ENCODE results near the gene TIMM22.

DNA sequence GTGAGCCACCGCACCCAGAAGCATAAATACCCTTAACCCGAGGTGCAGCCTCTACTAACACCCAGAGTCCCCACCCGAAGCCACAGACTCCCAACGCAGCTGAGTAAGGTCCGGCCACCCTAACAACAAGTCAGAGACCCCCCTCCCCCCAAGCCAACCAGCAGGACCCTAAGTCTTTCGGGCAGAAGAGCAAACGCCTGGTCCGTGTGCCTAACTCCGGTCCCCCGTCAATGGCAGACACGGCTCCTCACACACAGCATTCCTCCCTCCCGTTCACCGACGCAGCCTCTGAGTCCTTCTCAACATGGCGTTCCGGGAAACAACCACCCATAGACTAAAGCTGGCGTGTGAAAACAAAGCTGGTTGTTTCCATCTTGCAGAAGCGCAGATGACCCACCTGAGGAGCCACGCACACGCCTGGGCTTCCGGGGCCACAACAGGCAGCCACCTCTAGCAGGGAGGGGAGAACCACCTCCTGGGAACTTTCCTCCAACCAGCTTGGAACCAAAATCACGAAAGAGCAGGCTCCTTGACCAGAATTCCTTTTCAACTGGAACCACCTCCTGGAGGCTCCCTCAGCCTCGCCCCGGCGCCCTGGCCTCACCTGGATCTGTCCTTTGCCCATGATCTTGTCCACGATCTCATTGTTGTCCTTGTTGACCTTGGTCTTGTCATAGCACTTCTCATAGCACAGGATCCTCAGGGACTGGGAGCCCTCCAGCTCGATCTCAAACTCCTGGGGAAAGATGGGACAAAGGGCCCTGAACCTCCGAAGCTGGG, 52.7 kb downstream of the TIMM22 start:
- no peak for TF ChIP-seq RAD21 (IDR thresholded peaks at IDR 0.05; ENCODE audit: low read length)
- TF ChIP-seq POLR2A (IDR thresholded peaks at IDR 0.05; ENCODE audit: low read depth, low read length): no peak
- TF ChIP-seq, protein P1, sequence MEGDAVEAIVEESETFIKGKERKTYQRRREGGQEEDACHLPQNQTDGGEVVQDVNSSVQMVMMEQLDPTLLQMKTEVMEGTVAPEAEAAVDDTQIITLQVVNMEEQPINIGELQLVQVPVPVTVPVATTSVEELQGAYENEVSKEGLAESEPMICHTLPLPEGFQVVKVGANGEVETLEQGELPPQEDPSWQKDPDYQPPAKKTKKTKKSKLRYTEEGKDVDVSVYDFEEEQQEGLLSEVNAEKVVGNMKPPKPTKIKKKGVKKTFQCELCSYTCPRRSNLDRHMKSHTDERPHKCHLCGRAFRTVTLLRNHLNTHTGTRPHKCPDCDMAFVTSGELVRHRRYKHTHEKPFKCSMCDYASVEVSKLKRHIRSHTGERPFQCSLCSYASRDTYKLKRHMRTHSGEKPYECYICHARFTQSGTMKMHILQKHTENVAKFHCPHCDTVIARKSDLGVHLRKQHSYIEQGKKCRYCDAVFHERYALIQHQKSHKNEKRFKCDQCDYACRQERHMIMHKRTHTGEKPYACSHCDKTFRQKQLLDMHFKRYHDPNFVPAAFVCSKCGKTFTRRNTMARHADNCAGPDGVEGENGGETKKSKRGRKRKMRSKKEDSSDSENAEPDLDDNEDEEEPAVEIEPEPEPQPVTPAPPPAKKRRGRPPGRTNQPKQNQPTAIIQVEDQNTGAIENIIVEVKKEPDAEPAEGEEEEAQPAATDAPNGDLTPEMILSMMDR (conservative IDR thresholded peaks at IDR 0.05; ENCODE audit: low read depth, low read length): no peak
- TF ChIP-seq CEBPB (IDR thresholded peaks at IDR 0.05; ENCODE audit: low read depth, low read length): no peak
- no peak for TF ChIP-seq MAFK (IDR thresholded peaks at IDR 0.05; ENCODE audit: low read depth, low read length)
- TF ChIP-seq MXI1 (IDR thresholded peaks at IDR 0.05; ENCODE audit: borderline replicate concordance, low read depth, low read length): no peak
- no peak for TF ChIP-seq FOS (IDR thresholded peaks at IDR 0.05; ENCODE audit: low read depth, low read length)
- no peak for TF ChIP-seq NFE2L2 (IDR thresholded peaks at IDR 0.05; ENCODE audit: low read depth, low read length)
- TF ChIP-seq, protein P2, sequence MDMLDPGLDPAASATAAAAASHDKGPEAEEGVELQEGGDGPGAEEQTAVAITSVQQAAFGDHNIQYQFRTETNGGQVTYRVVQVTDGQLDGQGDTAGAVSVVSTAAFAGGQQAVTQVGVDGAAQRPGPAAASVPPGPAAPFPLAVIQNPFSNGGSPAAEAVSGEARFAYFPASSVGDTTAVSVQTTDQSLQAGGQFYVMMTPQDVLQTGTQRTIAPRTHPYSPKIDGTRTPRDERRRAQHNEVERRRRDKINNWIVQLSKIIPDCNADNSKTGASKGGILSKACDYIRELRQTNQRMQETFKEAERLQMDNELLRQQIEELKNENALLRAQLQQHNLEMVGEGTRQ (IDR thresholded peaks at IDR 0.05; ENCODE audit: low read depth, low read length): no peak
- TF ChIP-seq, protein P3, sequence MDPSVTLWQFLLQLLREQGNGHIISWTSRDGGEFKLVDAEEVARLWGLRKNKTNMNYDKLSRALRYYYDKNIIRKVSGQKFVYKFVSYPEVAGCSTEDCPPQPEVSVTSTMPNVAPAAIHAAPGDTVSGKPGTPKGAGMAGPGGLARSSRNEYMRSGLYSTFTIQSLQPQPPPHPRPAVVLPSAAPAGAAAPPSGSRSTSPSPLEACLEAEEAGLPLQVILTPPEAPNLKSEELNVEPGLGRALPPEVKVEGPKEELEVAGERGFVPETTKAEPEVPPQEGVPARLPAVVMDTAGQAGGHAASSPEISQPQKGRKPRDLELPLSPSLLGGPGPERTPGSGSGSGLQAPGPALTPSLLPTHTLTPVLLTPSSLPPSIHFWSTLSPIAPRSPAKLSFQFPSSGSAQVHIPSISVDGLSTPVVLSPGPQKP (IDR thresholded peaks at IDR 0.05; ENCODE audit: borderline replicate concordance, low read depth, low read length): no peak
- TF ChIP-seq RFX5 (IDR thresholded peaks at IDR 0.05; ENCODE audit: low read depth, low read length): no peak
- TF ChIP-seq SMC3 (IDR thresholded peaks at IDR 0.05; ENCODE audit: low read depth, low read length): no peak
